Head of caudate nucleus (tissue), 42 donors: ENCODE measurements around the gene NAXD.
"Not testable (repeated sequence)": the region's sequence is repeated elsewhere in the genome, so short reads cannot be mapped to it uniquely, and the experiment has no call there.

Experiments
- DNase-seq, 42 donors: peaks; one replicate each; pipeline versions ENCODE4 v3.0.0 to v3.0.0-alpha.2; 2020 to 2021; ENCODE audit warnings: mixed read lengths in 7 of 42
- intact Hi-C: fragments of 100-400 bp; cut with DNase I; formaldehyde crosslinking; loops from one replicate; pipeline ENCODE4 v1.15.0; 2022

The NAXD gene

DNA sequence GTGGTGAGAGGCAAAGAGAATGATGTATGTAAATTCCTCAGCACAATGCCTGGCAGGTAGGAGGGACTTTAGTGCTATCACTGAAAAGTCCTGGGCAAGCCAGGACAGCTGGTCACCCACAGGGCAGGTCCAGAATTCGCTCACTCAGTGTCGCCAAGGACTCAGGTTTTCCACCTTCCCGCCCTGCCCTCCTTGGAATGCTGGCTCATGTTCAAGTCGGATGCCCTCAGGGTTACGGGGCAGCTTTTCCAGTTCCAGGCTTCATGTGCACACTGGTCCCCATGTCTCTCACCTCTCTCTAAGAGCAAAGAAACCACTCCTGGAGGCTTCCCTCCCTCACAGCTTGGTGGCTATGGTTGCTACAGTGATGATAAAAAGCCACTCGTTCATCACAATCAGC, 24.8 kb upstream of the NAXD start:
- no peak for DNase-seq
- intact Hi-C loops: loop anchor here (10.0 kb wide), 1 partner anchor 224 kb away; no protein-coding TSS in a partner anchor

GRCh38 chr13:110592665-110593064, 22.7 kb upstream of the NAXD start:
- no peak for DNase-seq
- intact Hi-C loops: loop anchor here (10.0 kb wide), 1 partner anchor 222 kb away; no protein-coding TSS in a partner anchor

GRCh38 chr13:110593430-110594130, 21.8 kb upstream of the NAXD start:
- intact Hi-C loops: loop anchor here (10.0 kb wide), 1 partner anchor 221 kb away; no protein-coding TSS in a partner anchor
- peak in 8 of 42 donors; percentile 8 to 53 (median 25) for DNase-seq

DNA sequence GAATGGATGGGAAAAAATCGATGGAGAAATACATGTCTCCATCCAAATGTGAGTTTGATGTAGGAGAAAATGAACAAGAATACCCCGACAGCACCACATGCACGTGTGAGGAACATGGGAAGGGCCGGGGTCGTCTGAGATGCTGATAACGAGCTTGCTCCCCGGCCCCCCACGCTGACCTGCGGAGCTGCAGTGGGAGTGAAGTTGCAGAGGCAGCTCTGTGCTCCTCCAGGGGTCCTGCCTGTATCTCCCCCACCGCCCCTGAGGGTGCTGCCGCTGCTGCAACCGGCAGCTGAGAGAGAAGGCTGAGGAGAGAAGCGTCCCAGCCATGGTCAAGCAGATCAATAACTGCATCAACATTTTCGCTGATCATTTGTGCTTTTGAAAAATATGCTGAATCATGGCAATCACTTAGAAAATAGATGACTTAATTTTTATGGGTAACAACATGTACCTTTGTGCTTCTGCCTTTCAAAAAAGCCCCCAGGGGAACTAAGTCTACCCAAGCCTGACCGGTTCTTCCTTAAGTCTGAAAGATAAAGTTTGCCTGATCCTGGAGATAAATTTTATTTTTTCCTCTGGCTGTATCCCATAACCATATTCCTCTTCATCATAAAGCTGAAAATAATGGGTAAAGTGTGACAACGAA, 18.2 kb upstream of the NAXD start:
- peak in 1 of 42 donors; percentile 36 for DNase-seq
- intact Hi-C loops: loop anchor here (10.0 kb wide), 1 partner anchor 218 kb away; no protein-coding TSS in a partner anchor

- intact Hi-C loops: no loop called here
- DNase-seq: peak in 1 of 42 donors; percentile 6
Measured at GRCh38 chr13:110600261-110600819, 15.0 kb upstream of the NAXD start.

DNA sequence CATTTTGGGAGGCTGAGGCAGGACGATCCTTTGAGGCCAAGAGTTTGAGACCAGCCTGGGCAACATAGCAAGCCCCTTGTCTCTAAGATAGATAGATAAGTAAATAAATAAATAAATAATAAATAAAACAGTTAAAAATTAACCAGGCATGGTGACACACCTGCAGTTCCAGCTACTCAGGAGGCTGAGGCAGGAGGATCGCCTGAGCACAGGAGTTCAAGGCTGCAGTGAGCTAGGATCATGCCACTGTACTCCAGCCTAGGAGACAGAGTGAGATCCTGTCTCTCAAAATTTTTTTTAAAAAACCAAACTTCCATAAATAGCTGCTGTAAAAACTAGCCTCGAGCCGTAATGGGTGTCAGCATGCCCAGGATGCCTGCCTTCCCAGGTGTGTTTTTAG, 14.4 kb upstream of the NAXD start:
- intact Hi-C loops: no loop called here
- DNase-seq: peak in 1 of 42 donors; percentile 26

DNA sequence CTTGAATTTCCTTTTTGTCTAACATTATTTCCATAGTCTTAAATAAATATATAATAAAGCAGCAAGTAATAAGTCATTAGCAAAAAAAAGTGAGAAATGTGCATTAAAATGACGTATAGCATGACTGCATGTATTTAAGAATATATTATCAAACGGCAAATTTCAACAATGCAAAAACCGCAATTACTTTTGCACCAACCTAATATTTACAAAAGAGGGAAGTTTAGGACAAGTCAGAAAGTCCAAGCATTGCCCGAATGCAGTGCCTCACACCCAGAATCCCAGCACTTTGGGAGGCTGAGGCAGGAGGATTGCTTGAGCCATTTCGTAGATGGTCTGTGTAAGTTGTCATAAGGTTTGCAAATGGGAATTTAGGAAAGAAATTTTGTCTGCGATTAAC, 10.2 kb upstream of the NAXD start:
- intact Hi-C loops: no loop called here

GRCh38 chr13:110606281-110606680, 9.1 kb upstream of the NAXD start:
- DNase-seq, intact Hi-C loops: not testable (repeated sequence)

More for the DNA sequence above, 10.2 kb upstream of the NAXD start:
- DNase-seq: no peak

DNA sequence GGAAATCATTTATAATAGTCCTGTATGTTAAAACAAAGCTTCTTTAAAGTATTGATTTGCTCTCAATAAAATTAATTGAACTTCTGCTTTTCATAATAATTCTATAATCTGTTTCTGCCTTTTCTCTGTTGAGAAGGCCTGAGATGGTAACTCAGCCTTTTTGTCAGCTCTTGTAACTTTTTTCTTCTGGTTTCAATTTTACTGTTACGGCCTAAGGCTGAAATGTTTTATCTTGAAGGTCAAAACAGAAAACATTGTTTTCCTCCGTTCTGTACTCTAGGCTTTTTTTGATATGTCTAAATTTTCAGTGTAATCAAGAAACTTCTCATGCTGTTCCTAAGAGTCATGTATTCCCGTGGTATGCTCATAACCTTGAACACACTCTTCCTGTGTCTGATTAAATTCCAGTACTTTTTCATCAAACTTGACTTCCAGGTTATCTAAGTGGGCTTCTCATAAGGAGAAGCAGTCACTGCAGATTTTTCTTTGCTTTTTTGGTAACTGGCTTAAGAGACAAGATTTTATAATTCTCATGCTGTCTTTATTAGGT, 7.6 kb upstream of the NAXD start:
- intact Hi-C loops: no loop called here
- DNase-seq: no peak

- intact Hi-C loops: no loop called here
- DNase-seq: peak in 26 of 42 donors; percentile 20 to 72 (median 44)
Measured at GRCh38 chr13:110610955-110611595, 4.3 kb upstream of the NAXD start.

GRCh38 chr13:110615005-110615321, 382 bp upstream of the NAXD start:
- DNase-seq: peak in 4 of 42 donors; percentile 11 to 29 (median 22)
- intact Hi-C loops: loop anchor here (5.0 kb wide), 1 partner anchor 97 kb away; the partner anchor contains the start of gene ING1

DNA sequence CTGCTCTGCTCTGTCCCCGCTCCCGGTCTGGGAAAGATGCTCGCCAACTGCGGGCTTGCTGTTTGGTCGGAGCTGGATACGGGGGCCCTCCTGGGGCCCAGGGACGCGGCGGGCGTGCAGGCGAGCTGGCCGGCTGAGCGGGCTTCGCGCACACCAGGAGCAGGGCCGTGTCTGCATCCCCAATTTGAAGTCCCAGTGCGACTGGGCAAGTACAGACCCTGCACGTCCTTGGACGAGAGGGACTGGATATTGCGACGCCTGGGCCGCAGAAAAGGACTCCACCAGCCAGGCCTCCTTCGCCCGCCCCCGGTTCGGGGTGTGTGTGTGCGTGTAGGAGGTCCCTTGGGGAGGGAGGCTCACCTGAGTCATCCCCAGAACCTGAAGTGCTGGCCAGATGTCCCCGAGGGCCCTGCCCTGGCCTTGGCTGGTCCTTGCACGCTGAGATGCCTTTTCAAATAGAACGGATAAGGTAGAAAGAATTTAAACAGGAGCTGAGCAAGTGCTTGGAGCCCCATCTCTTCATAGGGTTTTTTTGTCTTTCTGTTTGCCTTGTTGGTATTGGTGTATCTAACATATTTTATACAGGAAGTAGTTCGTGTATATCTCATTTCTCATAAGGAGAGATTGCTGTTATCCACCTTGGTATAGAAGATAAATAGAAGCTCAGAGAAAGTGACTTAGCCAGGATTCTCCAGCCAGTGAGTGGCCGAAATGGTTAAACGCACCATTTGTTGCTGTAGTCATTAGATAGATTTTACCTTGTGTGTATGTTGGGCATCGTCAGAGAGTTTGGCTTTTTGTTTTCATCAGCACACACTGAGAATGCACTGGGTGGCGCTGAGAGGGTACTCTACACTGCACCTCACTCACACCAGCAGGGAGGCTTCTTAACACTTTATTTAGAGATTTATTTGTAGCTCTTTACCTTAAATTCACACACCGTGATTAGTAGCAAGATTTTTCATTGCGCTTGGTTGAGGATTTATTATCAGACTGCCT, 1.1 kb downstream of the NAXD start:
- peak in 9 of 42 donors; percentile 25 to 53 (median 36) for DNase-seq
- intact Hi-C loops: loop anchor here (5.0 kb wide), 1 partner anchor 96 kb away; the partner anchor contains the start of gene ING1

- DNase-seq: no peak
- intact Hi-C loops: loop anchor here (5.0 kb wide), 1 partner anchor 95 kb away; the partner anchor contains the start of gene ING1
Measured at GRCh38 chr13:110617321-110618072, 2.2 kb downstream of the NAXD start.

DNA sequence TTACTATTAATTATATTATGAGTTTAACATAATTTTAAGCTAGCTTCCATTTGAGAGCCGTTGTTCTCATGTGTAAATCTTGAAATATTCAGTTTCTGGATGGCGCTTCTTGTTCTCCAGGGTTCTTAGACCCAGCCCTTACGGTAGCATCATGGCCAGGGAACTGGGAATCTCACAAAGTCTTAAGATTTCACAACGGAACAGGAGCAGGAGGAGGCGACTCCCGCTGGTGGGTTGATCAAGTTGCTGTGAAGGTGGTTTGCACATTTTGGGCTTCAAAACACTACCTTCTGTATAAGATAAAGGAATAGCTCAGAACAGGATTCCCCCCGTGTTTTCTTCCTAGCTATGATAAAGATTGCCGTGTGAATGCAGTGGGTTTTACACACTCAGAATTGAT, 2.8 kb downstream of the NAXD start:
- DNase-seq: peak in 5 of 42 donors; percentile 28 to 71 (median 56)
- intact Hi-C loops: loop anchor here (5.0 kb wide), 1 partner anchor 94 kb away; the partner anchor contains the start of gene ING1

GRCh38 chr13:110618780-110619179, 3.4 kb downstream of the NAXD start:
- no peak for DNase-seq
- intact Hi-C loops: loop anchor here (5.0 kb wide), 1 partner anchor 94 kb away; the partner anchor contains the start of gene ING1

GRCh38 chr13:110620596-110620995, 5.3 kb downstream of the NAXD start:
- no peak for DNase-seq
- intact Hi-C loops: no loop called here
